Activated CD4-positive, alpha-beta T cell treated with anti-CD3 and anti-CD28 coated beads for 36 hours (primary cell): ENCODE data around the gene IWS1. TPM values are rescaled to one million over a fixed set of nuclear protein-coding genes. Genes with fewer than 3 reads are reported as not detected.
"Not testable (repeated sequence)": the region's sequence is repeated elsewhere in the genome, so short reads cannot be mapped to it uniquely, and the experiment has no call there.

ENCODE experiments used
- ATAC-seq: fragments of 200-7000 bp; cut with Tn5 transposase; one replicate; pipeline ENCODE4 v1.10.0; 2021; ENCODE audit warnings: mild to moderate bottlenecking, moderate library complexity
- CTCF ChIA-PET: fragments of 350-600 bp; sonication (Branson Sonifier 250); formaldehyde crosslinking; loops from one replicate; lab custom pipeline; 2021; ENCODE audit warnings: antibody characterized with exemption; lab: Charles Lee
- POLR2A ChIA-PET: fragments of 350-600 bp; sonication (Branson Sonifier 250); formaldehyde crosslinking; loops from one replicate; lab custom pipeline; 2021; ENCODE audit warnings: antibody characterized with exemption, inconsistent platforms; lab: Charles Lee
- DNase-seq: peaks from one replicate; pipeline ENCODE4 v3.0.0-alpha.2; 2020
- H3K27ac Mint-ChIP-seq: one replicate; pipeline ENCODE4 v1.8.0; 2021; ENCODE audit warnings: mixed read lengths
- H3K27me3 Mint-ChIP-seq: one replicate; pipeline ENCODE4 v1.8.0; 2021; ENCODE audit warnings: mixed read lengths
- H3K36me3 Mint-ChIP-seq: one replicate; pipeline ENCODE4 v1.8.0; 2021; ENCODE audit warnings: low read depth, mixed read lengths
- H3K4me1 Mint-ChIP-seq: one replicate; pipeline ENCODE4 v1.8.0; 2021; ENCODE audit warnings: mixed read lengths
- H3K4me3 Mint-ChIP-seq: one replicate; pipeline ENCODE4 v1.8.0; 2021; ENCODE audit warnings: mild to moderate bottlenecking, moderate library complexity, mixed read lengths
- H3K9me3 Mint-ChIP-seq: one replicate; pipeline ENCODE4 v1.8.0; 2021; ENCODE audit warnings: low read depth, mixed read lengths
- intact Hi-C, 2 experiments: fragments of 100-400 bp; cut with DNase I in 1 of 2; cut with micrococcal nuclease in 1 of 2; formaldehyde crosslinking; loops; one replicate each; pipeline versions ENCODE4 v1.14.2 to v1.15.1; 2022 to 2024; cut with DNase I, micrococcal nuclease
- total RNA-seq, 2 experiments: library from RNA; stranded (reverse); gene quantifications; one replicate each; pipeline ENCODE4 v1.2.3, GENCODE V29; 2021

Gene IWS1
- total RNA-seq, 2 experiments from 2014 or later = 49.5 to 55.0 TPM

DNA sequence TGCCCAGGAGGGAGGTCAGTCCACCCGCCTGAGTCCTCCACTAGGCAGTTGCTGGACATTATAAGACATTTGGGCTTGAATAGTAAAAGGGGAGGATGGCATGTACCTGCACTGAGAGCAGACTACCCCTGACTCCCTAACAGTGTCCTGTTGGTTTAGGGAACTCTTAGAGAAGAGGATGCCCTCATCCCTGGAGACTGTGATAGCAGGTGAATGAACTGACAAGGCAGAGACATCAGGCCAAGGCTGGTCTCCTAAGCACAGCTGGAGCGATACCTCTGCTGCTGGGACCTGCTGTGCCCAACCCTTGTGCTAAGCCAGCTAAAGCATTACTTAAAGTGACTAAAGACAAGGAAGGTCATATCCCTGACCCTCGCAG is 73.3 kb downstream of the IWS1 start:
- no peaks in the 10 kb centered on the region for H3K27me3 Mint-ChIP-seq
- DNase-seq = no peak
- no peak overlapping the region for H3K4me3 Mint-ChIP-seq
- no peak for ATAC-seq
- H3K36me3 Mint-ChIP-seq = peaks cover 6% of the 10 kb centered on the region
- CTCF ChIA-PET = interaction anchor here (0.6 to 1.4 kb wide), 2 partner anchors 27 to 29 kb away, joined by 3 read pairs; no protein-coding TSS in a partner anchor
- peaks cover 10% of the 10 kb centered on the region for H3K4me1 Mint-ChIP-seq
- intact Hi-C loops = no loop called here
- H3K27ac Mint-ChIP-seq = no peak overlapping the region
- H3K9me3 Mint-ChIP-seq = no peaks in the 10 kb centered on the region
- POLR2A ChIA-PET = no interaction called here

- intact Hi-C loops, H3K36me3 Mint-ChIP-seq, ATAC-seq, H3K27ac Mint-ChIP-seq, DNase-seq, POLR2A ChIA-PET, H3K4me3 Mint-ChIP-seq, H3K27me3 Mint-ChIP-seq, H3K4me1 Mint-ChIP-seq, H3K9me3 Mint-ChIP-seq: not testable (repeated sequence)
- CTCF ChIA-PET = interaction anchor here (1.4 kb wide), 1 partner anchor 28 kb away, joined by 3 read pairs; no protein-coding TSS in a partner anchor
Measured at GRCh38 chr2:127452423-127452822, 73.9 kb downstream of the IWS1 start.

DNA sequence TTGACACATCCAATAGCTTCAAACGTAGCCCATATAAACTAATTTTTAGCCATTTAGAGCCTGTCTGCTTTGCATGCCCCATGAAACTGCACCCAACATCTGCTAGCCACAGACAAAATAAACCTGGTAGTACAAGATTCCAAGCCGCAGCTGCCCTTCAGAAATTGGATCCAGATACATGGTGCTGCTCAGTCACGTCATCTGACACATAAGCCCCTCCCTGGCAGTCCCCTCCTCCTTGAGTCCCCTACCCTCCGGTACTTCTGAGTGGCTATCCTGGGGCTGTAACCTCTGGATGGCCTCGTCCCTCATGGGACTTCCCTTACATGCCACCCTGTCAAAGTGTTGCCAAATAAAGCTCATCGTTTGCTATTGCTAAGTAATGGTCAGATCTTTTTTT is 74.3 kb downstream of the IWS1 start:
- peaks cover under 1% of the 10 kb centered on the region for H3K9me3 Mint-ChIP-seq
- H3K27me3 Mint-ChIP-seq = no peaks in the 10 kb centered on the region
- POLR2A ChIA-PET = no interaction called here
- CTCF ChIA-PET = interaction anchor here (1.0 to 1.7 kb wide), 2 partner anchors 27 to 146 kb away, joined by 4 to 6 read pairs; no protein-coding TSS in a partner anchor
- no peak overlapping the region for H3K27ac Mint-ChIP-seq
- H3K4me1 Mint-ChIP-seq = peaks cover 7% of the 10 kb centered on the region
- no peak overlapping the region for H3K4me3 Mint-ChIP-seq
- ATAC-seq = no peak
- intact Hi-C loops = no loop called here
- H3K36me3 Mint-ChIP-seq = peaks cover 5% of the 10 kb centered on the region
- DNase-seq = no peak

GRCh38 chr2:127449898-127450297 is 76.4 kb downstream of the IWS1 start:
- ChIA-PET POLR2A (no interaction called here), CTCF (interaction anchor here (0.7 to 1.3 kb wide), 5 partner anchors 8 to 624 kb away, joined by 3 to 4 read pairs (median 3); no protein-coding TSS in a partner anchor)
- peaks cover 7% of the 10 kb centered on the region for H3K9me3 Mint-ChIP-seq
- peaks cover 3% of the 10 kb centered on the region for H3K27me3 Mint-ChIP-seq
- no peaks in the 10 kb centered on the region for H3K4me1 Mint-ChIP-seq
- peaks cover 7% of the 10 kb centered on the region for H3K36me3 Mint-ChIP-seq
- no peak overlapping the region for H3K27ac Mint-ChIP-seq
- H3K4me3 Mint-ChIP-seq = no peak overlapping the region
- intact Hi-C loops = no loop called here
- no peak for ATAC-seq
- DNase-seq = no peak

DNA sequence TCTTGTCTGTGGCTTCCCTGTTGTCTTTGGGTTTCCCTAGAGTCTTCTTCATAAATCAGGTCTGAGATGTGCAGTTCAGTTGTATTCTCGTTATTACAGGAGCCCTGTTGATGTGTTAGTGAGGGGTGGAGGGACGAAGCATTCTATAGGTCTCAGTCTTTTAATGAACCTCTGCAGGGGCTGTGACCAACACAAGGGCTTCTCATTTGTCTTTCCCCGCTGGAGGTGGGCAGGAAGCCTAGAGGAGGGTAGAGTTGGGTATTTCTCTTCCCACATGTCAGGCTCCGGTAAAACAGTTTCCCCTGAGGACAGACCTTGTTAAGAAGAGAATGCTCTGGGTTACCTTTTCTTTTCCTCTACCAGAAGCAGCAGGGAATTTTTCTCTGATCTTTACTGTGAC is 76.9 kb downstream of the IWS1 start:
- DNase-seq = no peak
- Mint-ChIP-seq H3K27ac (no peak overlapping the region), H3K9me3 (peaks cover 9% of the 10 kb centered on the region), H3K36me3 (peaks cover 6% of the 10 kb centered on the region), H3K4me3 (no peak overlapping the region), H3K4me1 (no peaks in the 10 kb centered on the region), H3K27me3 (peaks cover 3% of the 10 kb centered on the region)
- ATAC-seq = no peak
- intact Hi-C loops = no loop called here
- CTCF ChIA-PET = interaction anchor here (0.7 kb wide), 1 partner anchor 143 kb away, joined by 3 read pairs; no protein-coding TSS in a partner anchor
- POLR2A ChIA-PET = no interaction called here

DNA sequence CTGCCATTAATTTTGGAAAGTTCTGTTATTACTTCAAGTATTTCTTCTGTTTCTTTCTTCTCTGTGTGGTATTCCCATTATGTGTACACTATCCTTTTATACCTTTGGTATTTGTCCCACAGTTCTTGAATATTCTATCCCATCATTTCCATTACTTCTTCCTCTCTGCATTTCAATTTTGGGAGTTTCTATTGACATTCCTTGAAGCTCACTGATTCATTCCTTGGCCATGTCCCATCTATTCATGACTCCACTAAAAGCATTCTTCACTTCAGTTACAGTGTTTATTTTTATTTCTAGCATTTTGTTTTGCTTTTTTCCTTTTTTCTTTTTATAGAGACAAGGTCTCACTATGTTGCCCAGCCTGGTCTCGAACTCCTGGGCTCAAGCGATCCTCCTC is 77.8 kb downstream of the IWS1 start:
- no peak overlapping the region for H3K27ac Mint-ChIP-seq

DNA sequence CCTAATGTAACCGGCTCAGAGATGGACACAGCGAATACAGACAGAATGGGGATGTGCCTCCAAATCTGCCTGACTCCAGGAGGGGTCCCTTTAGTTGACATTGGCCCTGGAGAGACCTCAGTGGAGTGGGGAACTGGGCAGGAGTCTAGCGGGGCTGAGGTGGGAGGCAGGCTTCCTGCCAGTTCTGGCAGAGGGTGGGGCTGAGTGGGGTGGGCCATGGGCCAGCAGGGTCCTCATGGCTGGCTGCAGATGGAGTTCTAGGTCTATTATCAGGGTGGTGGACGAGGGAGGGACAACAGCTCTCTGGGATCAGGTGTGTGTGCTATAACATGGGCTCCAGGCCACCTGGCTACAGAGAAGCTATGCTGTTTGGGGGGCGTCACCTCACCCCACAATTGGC is 86.9 kb downstream of the IWS1 start:
- POLR2A ChIA-PET = no interaction called here
- DNase-seq = no peak
- no peaks in the 10 kb centered on the region for H3K4me1 Mint-ChIP-seq
- intact Hi-C loops = no loop called here
- peaks cover 10% of the 10 kb centered on the region for H3K9me3 Mint-ChIP-seq
- H3K36me3 Mint-ChIP-seq = no peaks in the 10 kb centered on the region
- ATAC-seq = no peak
- CTCF ChIA-PET = no interaction called here
- no peaks in the 10 kb centered on the region for H3K27me3 Mint-ChIP-seq
- no peak overlapping the region for H3K4me3 Mint-ChIP-seq
- no peak overlapping the region for H3K27ac Mint-ChIP-seq

More for the DNA sequence above, 77.8 kb downstream of the IWS1 start:
- no peaks in the 10 kb centered on the region for H3K4me1 Mint-ChIP-seq
- intact Hi-C loops = no loop called here
- ChIA-PET CTCF (no interaction called here), POLR2A (no interaction called here)
- ATAC-seq (no peak), DNase-seq (no peak)
- H3K36me3 Mint-ChIP-seq = peaks cover 5% of the 10 kb centered on the region
- no peak overlapping the region for H3K4me3 Mint-ChIP-seq
- peaks cover 3% of the 10 kb centered on the region for H3K27me3 Mint-ChIP-seq
- H3K9me3 Mint-ChIP-seq = peaks cover 9% of the 10 kb centered on the region

DNA sequence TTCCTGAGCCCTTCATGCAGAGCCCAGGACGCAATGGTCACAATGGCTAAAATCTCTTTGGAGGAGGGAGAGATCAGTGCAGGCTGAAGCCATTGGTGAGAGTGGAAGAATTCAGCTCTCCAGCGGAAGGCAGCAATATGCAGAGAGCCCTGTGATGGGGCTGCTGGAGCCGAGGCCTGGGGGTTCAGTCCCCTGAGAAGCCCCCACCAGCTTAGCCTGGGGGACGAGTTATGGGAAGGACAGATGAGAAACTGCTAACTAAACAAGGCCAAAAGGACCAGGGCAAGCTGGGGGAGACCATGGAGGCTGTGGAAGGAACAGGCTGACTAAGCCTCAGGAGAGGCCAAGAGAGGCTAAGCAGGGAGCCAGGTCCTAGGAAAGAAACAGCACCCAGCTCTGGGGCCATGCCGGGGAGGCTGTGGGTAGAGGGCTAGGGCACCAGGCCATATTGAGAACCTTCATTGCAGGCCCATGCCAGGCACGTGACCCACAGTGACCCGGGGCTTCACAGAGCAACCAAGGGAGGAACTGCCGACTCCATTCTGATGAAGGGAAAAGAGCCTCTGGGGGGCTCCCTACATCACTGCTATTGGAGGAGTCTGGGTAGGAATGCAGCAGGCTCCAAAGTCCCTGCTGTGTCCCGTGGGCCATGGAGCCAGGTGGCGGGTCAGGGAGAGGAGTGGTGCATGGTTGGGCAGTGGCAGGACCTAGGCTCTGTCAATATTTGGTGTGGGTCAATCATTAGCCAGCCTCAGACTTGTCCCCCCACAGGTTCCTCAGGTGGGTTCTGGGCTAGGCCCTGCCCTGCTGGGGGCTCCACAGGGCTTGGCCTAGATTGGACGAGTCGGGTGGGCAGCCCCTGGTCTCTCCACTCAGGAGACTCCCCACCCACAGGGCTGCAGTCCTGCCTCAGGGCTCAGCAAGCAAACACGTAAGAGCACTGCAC is 88.2 kb downstream of the IWS1 start:
- intact Hi-C loops = no loop called here
- DNase-seq = no peak
- H3K4me3 Mint-ChIP-seq = no peak overlapping the region
- H3K36me3 Mint-ChIP-seq = no peaks in the 10 kb centered on the region
- H3K27me3 Mint-ChIP-seq = no peaks in the 10 kb centered on the region
- H3K27ac Mint-ChIP-seq = no peak overlapping the region
- ChIA-PET POLR2A (no interaction called here), CTCF (no interaction called here)
- H3K4me1 Mint-ChIP-seq = no peaks in the 10 kb centered on the region
- no peak for ATAC-seq
- peaks cover 10% of the 10 kb centered on the region for H3K9me3 Mint-ChIP-seq

DNA sequence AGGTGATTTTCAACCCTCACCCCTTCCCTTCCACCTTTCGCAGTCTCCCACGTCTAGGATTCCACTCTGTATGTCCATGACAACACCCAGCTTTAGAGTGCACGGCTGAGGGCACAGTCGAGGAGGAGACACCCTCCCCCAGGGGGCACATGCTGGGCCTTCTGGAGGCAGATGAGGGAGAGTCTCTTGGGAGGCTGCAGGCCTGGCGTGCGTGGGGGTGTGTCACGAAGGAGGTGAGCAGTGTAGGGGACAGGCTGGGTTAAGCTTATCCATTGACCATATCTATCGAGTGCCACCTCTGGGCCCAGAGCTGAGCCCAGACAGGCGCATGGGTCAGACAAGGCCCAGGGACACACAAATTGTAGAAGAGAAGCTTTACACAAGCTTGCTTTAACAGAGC is 89.2 kb downstream of the IWS1 start:
- CTCF ChIA-PET = no interaction called here
- intact Hi-C loops = no loop called here
- DNase-seq = no peak
- Mint-ChIP-seq H3K27ac (no peak overlapping the region), H3K9me3 (peaks cover 8% of the 10 kb centered on the region), H3K36me3 (no peaks in the 10 kb centered on the region), H3K4me1 (no peaks in the 10 kb centered on the region), H3K4me3 (no peak overlapping the region), H3K27me3 (no peaks in the 10 kb centered on the region)
- ATAC-seq = no peak
- POLR2A ChIA-PET = no interaction called here

- DNase-seq (no peak), ATAC-seq (no peak)
- CTCF ChIA-PET = no interaction called here
- H3K27ac Mint-ChIP-seq = no peak overlapping the region
- no peaks in the 10 kb centered on the region for H3K27me3 Mint-ChIP-seq
- intact Hi-C loops = no loop called here
- H3K4me1 Mint-ChIP-seq = no peaks in the 10 kb centered on the region
- H3K9me3 Mint-ChIP-seq = no peaks in the 10 kb centered on the region
- POLR2A ChIA-PET = no interaction called here
- H3K36me3 Mint-ChIP-seq = no peaks in the 10 kb centered on the region
- no peak overlapping the region for H3K4me3 Mint-ChIP-seq
Measured at GRCh38 chr2:127434515-127434914, 91.8 kb downstream of the IWS1 start.

GRCh38 chr2:127431408-127432023 is 94.8 kb downstream of the IWS1 start:
- Mint-ChIP-seq H3K9me3 (no peaks in the 10 kb centered on the region), H3K4me1 (no peaks in the 10 kb centered on the region), H3K27ac (no peak overlapping the region), H3K4me3 (no peak overlapping the region), H3K36me3 (no peaks in the 10 kb centered on the region), H3K27me3 (no peaks in the 10 kb centered on the region)
- POLR2A ChIA-PET = no interaction called here
- intact Hi-C loops = no loop called here
- CTCF ChIA-PET = interaction anchor here (0.6 kb wide), 1 partner anchor 16 kb away, joined by 3 read pairs; no protein-coding TSS in a partner anchor
- DNase-seq = no peak
- ATAC-seq = no peak
